ENCODE data around the gene IMMP2L. TPM values are rescaled to one million over a fixed set of nuclear protein-coding genes. Genes with fewer than 3 reads are reported as not detected.

IMMP2L gene
- polyA plus RNA-seq, 1 of the 3 experiments (the other 2 are of a cell fraction), result 10.7 TPM

DNA sequence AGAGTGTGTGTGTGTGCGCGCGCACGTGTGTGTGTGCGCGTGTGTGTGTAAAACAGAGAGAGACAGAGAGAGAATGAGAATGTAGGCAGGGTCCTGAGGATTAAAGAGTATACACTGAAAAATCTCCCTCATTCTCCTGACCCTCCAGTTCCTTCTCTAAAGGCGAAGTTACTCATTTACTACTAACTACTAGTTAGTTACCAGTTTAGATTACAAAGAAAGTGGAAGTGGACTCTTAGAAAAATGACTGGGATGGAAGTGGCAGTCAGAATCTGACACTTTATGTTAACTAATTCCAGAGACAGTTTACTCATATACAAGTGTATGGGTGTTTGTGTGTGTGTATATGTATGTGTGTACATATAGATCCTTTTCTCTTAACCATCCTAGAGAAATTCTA is 617.8 kb downstream of the IMMP2L start:
- H3K27ac ChIP-seq (ENCODE audit: low read depth in 2 of 2, low read length in 1 of 2), result no peak overlapping the region
- no peak overlapping the region for H2AFZ ChIP-seq (ENCODE audit: low read depth)
- ChIA-PET CTCF (interaction anchor here (0.8 to 1.4 kb wide), 2 partner anchors 11 to 31 kb away, joined by 3 to 4 read pairs; no protein-coding TSS in a partner anchor), POLR2A (no interaction called here)
- H3K4me1 ChIP-seq (ENCODE audit: control insufficient read depth in 1 of 2, insufficient read depth in 2 of 2, low read depth in 1 of 2, low read length in 1 of 2), result peaks cover 6 to 16% of the 10 kb centered on the region in 2 experiments; a peak in 2 of 4 replicates
- no peak overlapping the region for H3K4me2 ChIP-seq
- 90% methylated on average over 7 of the region's 7 CpGs for WGBS (ENCODE audit: low lambda C conversion rate)
- TF ChIP-seq EP300 (IDR thresholded peaks at IDR 0.05; ENCODE audit: borderline replicate concordance in 1 of 2, low read depth in 1 of 2, low read length in 1 of 2), result no peak
- no peaks in the 10 kb centered on the region for H3K9me3 ChIP-seq
- H4K20me1 ChIP-seq (ENCODE audit: insufficient read depth), result no peaks in the 10 kb centered on the region
- H3K27me3 ChIP-seq (ENCODE audit: insufficient read depth), result no peaks in the 10 kb centered on the region
- no peaks in the 10 kb centered on the region for H3K9me2 ChIP-seq
- H3K4me3 ChIP-seq (ENCODE audit: low read depth in 2 of 2, low read length in 1 of 2), result no peak overlapping the region
- no peak overlapping the region for H3K9ac ChIP-seq
- H3F3A ChIP-seq (replicated peaks; ENCODE audit: insufficient read depth), result no peaks in the 10 kb centered on the region
- no peaks in the 10 kb centered on the region for H3K36me3 ChIP-seq (replicated peaks in 1 of 2; ENCODE audit: control insufficient read depth in 1 of 2, insufficient read depth in 2 of 2, low read length in 1 of 2)
- DNase-seq, result no peak
- no peaks in the 10 kb centered on the region for H3K79me2 ChIP-seq (ENCODE audit: insufficient read depth)

DNA sequence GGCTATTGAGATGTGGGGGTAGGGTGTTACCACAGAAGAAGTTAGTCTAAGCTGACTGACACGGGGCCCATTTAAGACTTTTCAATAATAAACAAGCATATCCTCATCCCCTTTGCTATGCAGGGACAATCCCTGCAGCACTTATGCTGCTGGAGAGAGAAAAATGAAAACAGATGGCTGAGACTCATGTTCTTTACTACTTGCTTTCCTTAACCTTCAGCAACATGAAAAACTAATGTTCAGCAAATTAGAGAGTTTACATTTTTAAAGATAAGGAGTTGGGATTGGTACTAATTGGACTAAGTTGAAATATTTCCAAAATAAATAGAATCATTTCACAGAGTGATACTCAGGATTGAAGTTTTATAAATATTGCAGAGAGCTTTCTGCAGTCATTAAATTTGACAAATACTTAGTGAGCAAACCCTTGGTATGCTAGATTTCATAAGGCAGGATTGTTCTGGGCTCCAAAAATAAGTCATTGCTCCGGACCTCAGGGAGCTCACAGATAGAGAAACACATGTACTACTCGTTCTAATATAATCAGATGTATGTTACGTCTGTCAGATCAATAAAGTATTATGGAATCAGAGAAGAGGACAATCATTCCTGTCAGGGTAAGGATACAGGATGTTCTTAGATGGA is 618.5 kb downstream of the IMMP2L start:
- peaks cover 6 to 16% of the 10 kb centered on the region in 2 experiments; a peak in 2 of 4 replicates for H3K4me1 ChIP-seq (ENCODE audit: control insufficient read depth in 1 of 2, insufficient read depth in 2 of 2, low read depth in 1 of 2, low read length in 1 of 2)
- no peak overlapping the region for H2AFZ ChIP-seq (ENCODE audit: low read depth)
- no peaks in the 10 kb centered on the region for H3K27me3 ChIP-seq (ENCODE audit: insufficient read depth)
- TF ChIP-seq TCF12 (IDR thresholded peaks at IDR 0.05), result peak; percentile 40; the same call in 1 of the 2 replicates
- no peak for TF ChIP-seq NRF1 (IDR thresholded peaks at IDR 0.05; ENCODE audit: low read depth, low read length)
- DNase-seq, result peak; percentile 43
- peak overlapping the region in 1 of 2 experiments; percentile 50; a peak in 1 of 4 replicates for H3K27ac ChIP-seq (ENCODE audit: low read depth in 2 of 2, low read length in 1 of 2)
- H3K79me2 ChIP-seq (ENCODE audit: insufficient read depth), result no peaks in the 10 kb centered on the region
- no peaks in the 10 kb centered on the region for H3K9me2 ChIP-seq
- ChIA-PET POLR2A (no interaction called here), CTCF (interaction anchor here (0.8 to 1.4 kb wide), 3 partner anchors 11 to 31 kb away, joined by 3 to 4 read pairs (median 3); no protein-coding TSS in a partner anchor)
- no peaks in the 10 kb centered on the region for H4K20me1 ChIP-seq (ENCODE audit: insufficient read depth)
- H3K9me3 ChIP-seq, result no peaks in the 10 kb centered on the region
- no peaks in the 10 kb centered on the region for H3F3A ChIP-seq (replicated peaks; ENCODE audit: insufficient read depth)
- no peak overlapping the region for H3K4me2 ChIP-seq
- 55% methylated on average over 4 of the region's 4 CpGs for WGBS (ENCODE audit: low lambda C conversion rate)
- no peak overlapping the region for H3K9ac ChIP-seq
- H3K36me3 ChIP-seq (replicated peaks in 1 of 2; ENCODE audit: control insufficient read depth in 1 of 2, insufficient read depth in 2 of 2, low read length in 1 of 2), result no peaks in the 10 kb centered on the region
- no peak overlapping the region for H3K4me3 ChIP-seq (ENCODE audit: low read depth in 2 of 2, low read length in 1 of 2)

GRCh38 chr7:110941385-110941784 is 620.9 kb downstream of the IMMP2L start:
- WGBS (ENCODE audit: low lambda C conversion rate), result 67% methylated on average over 3 of the region's 3 CpGs
- CTCF ChIA-PET, result interaction anchor here (0.5 kb wide), 1 partner anchor 968 kb away, joined by 3 read pairs; no protein-coding TSS in a partner anchor
- Histone ChIP-seq H3K27ac (ENCODE audit: low read depth in 2 of 2, low read length in 1 of 2) (no peak overlapping the region), H3F3A (replicated peaks; ENCODE audit: insufficient read depth) (no peaks in the 10 kb centered on the region), H3K4me1 (ENCODE audit: control insufficient read depth in 1 of 2, insufficient read depth in 2 of 2, low read depth in 1 of 2, low read length in 1 of 2) (peaks cover 0 to 16% of the 10 kb centered on the region in 2 experiments; a peak in 2 of 4 replicates), H3K9me3 (no peaks in the 10 kb centered on the region), H3K9me2 (no peaks in the 10 kb centered on the region), H4K20me1 (ENCODE audit: insufficient read depth) (no peaks in the 10 kb centered on the region), H3K27me3 (ENCODE audit: insufficient read depth) (no peaks in the 10 kb centered on the region), H3K79me2 (ENCODE audit: insufficient read depth) (no peaks in the 10 kb centered on the region), H3K36me3 (replicated peaks in 1 of 2; ENCODE audit: control insufficient read depth in 1 of 2, insufficient read depth in 2 of 2, low read length in 1 of 2) (no peaks in the 10 kb centered on the region), H3K4me2 (no peak overlapping the region), H2AFZ (ENCODE audit: low read depth) (no peak overlapping the region), H3K9ac (no peak overlapping the region), H3K4me3 (ENCODE audit: low read depth in 2 of 2, low read length in 1 of 2) (no peak overlapping the region)
- no peak for DNase-seq
- TF ChIP-seq RAD21 (IDR thresholded peaks at IDR 0.05; ENCODE audit: low read length) (no peak), SMC3 (IDR thresholded peaks at IDR 0.05; ENCODE audit: low read depth, low read length) (no peak), TCF12 (IDR thresholded peaks at IDR 0.05) (no peak), JUND (IDR thresholded peaks at IDR 0.05) (no peak), FOXM1 (IDR thresholded peaks at IDR 0.05; ENCODE audit: low read depth) (no peak), EP300 (IDR thresholded peaks at IDR 0.05; ENCODE audit: borderline replicate concordance in 1 of 2, low read depth in 1 of 2, low read length in 1 of 2) (no peak), TEAD4 (IDR thresholded peaks at IDR 0.05; ENCODE audit: borderline replicate concordance, insufficient read depth) (no peak), IRF3 (IDR thresholded peaks at IDR 0.05; ENCODE audit: low read depth, low read length) (no peak), RCOR1 (IDR thresholded peaks at IDR 0.05; ENCODE audit: low read length) (no peak)
- POLR2A ChIA-PET, result no interaction called here

All from SK-N-SH (cell line).